MCF 10A (cell line): Measurements from ENCODE around the gene MNX1. TPM values are rescaled to one million over a fixed set of nuclear protein-coding genes. Genes with fewer than 3 reads are reported as not detected.

Source experiments
- BruUV-seq: library from RNA; stranded (reverse); fragments of 400-500 nt; replicated peaks from 2 replicates; lab custom pipeline; 2021; lab: Mats Ljungman, UMichigan
- CTCF ChIA-PET: fragments of 300-600 bp; sonication (Branson Sonifier 250); formaldehyde crosslinking; extraction: SDS; loops from one replicate; lab custom pipeline; 2021; ENCODE audit warnings: antibody characterized with exemption, inconsistent platforms; lab: Yijun Ruan, JAX
- POLR2A ChIA-PET: fragments of 300-600, 350-650 bp; sonication (Branson Sonifier 250); formaldehyde crosslinking; extraction: SDS; loops from one replicate; lab custom pipeline; 2020; ENCODE audit warnings: antibody characterized with exemption, inconsistent platforms; lab: Yijun Ruan, JAX
- DNase-seq: peaks from one replicate; pipeline ENCODE4 v3.0.0-alpha.2; 2018; ENCODE audit not compliant: unreplicated experiment
- H3K27ac Mint-ChIP-seq: one replicate; pipeline ENCODE4 v1.8.0; 2022; ENCODE audit warnings: mild to moderate bottlenecking, low read depth, mixed read lengths; ENCODE audit not compliant: unreplicated experiment
- H3K27me3 Mint-ChIP-seq: one replicate; pipeline ENCODE4 v1.8.0; 2022; ENCODE audit warnings: mixed read lengths; ENCODE audit not compliant: insufficient read depth, unreplicated experiment
- H3K36me3 Mint-ChIP-seq: one replicate; pipeline ENCODE4 v1.8.0; 2022; ENCODE audit warnings: mild to moderate bottlenecking, moderate library complexity, mixed read lengths; ENCODE audit not compliant: insufficient read depth, unreplicated experiment
- H3K4me1 Mint-ChIP-seq: one replicate; pipeline ENCODE4 v1.8.0; 2022; ENCODE audit warnings: mixed read lengths; ENCODE audit not compliant: insufficient read depth, unreplicated experiment
- H3K4me3 Mint-ChIP-seq: one replicate; pipeline ENCODE4 v1.8.0; 2022; ENCODE audit warnings: mild to moderate bottlenecking, moderate library complexity, mixed read lengths; ENCODE audit not compliant: unreplicated experiment
- H3K9me3 Mint-ChIP-seq: one replicate; pipeline ENCODE4 v1.8.0; 2022; ENCODE audit warnings: mixed read lengths; ENCODE audit not compliant: unreplicated experiment
- CTCF ChIP-seq: fragments of 200-600 bp; IDR thresholded peaks from one replicate; pipeline ENCODE4 v1.8.0; 2022; ENCODE audit warnings: antibody characterized with exemption, mild to moderate bottlenecking; ENCODE audit not compliant: unreplicated experiment
- intact Hi-C: fragments of 100-400 bp; cut with micrococcal nuclease; formaldehyde crosslinking; loops from 2 replicates; pipeline ENCODE4 v1.14.1; 2022
- total RNA-seq: library from RNA; stranded (reverse); gene quantifications from 2 replicates; pipeline ENCODE4 v1.2.3, GENCODE V29; 2022

Gene MNX1
- total RNA-seq, 1 experiment from 2014 or later = 0.47 TPM

DNA sequence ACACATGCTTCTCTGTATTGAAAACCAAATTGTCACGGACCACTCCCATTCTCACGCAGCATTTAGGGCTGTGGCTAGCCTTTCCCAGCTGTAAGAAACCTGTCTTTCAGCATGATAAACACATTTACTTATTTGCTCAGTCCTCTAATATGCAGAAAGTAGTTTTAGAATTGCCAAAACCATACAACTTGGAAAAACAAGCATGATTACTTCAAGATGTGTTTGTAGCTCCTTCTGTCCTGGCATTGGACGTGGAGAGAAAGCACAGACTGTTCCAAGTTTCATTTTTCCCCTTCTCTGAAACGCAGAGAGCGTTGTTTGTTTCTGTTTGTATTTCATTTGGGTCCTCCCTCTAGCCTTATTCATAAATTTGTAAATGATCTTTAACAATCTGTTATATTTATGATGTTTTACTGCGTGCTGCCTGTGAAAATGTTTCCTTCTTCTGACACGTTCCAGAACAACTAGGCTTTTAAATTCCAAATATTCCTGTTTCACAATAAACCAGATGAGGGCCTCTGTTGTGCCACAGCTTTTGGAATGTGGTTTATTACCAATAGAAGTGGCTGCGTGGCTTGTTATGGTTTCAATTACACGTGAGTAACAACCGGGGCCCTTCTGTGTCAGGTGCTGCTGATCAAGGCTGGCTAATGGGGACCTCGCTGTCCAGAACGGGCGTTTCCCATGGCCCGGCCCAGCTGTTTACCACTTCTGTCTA lies 26.1 kb downstream of the MNX1 start:
- POLR2A ChIA-PET = interaction anchor here (0.6 kb wide), 1 partner anchor 14 kb away, joined by 4 read pairs; no protein-coding TSS in a partner anchor
- CTCF ChIA-PET = interaction anchor here (1.1 to 1.5 kb wide), 3 partner anchors 9 to 13 kb away, joined by 3 to 5 read pairs (median 4); no protein-coding TSS in a partner anchor

DNA sequence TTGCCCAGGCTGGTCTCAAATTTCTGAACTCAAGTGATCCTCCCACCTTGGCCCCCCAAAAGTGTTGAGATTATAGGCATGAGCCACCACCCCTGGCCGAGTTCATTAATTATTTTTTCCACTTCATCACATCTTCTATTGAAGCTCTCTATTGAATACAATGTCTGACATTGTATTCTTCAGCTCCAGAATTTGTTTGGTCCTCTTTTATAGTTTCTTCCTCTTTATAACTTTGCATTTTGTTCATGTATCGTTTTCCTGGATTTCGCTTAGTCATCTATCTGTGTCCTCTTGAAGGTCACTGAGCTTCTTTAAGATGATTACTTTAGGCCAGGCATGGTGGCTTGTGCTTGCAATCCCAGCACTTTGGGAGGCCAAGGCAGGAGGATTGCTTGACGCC lies 30.8 kb downstream of the MNX1 start:
- ChIA-PET POLR2A (no interaction called here), CTCF (interaction anchor here (3.6 kb wide), 1 partner anchor 10 kb away, joined by 22 read pairs; no protein-coding TSS in a partner anchor)
- Mint-ChIP-seq H3K4me3 (no peak overlapping the region), H3K4me1 (no peaks in the 10 kb centered on the region), H3K27ac (no peak overlapping the region), H3K9me3 (no peaks in the 10 kb centered on the region), H3K36me3 (peaks cover 26% of the 10 kb centered on the region), H3K27me3 (no peaks in the 10 kb centered on the region)
- no peak for DNase-seq
- BruUV-seq = no TSS peak
- TF ChIP-seq CTCF = no peak
- intact Hi-C loops = loop anchor here (10.0 kb wide), 1 partner anchor 245 kb away; no protein-coding TSS in a partner anchor

More for the DNA sequence above, 26.1 kb downstream of the MNX1 start:
- no peak for DNase-seq
- intact Hi-C loops = no loop called here
- TF ChIP-seq CTCF = no peak
- H3K36me3 Mint-ChIP-seq = peaks cover 4% of the 10 kb centered on the region
- H3K27me3 Mint-ChIP-seq = no peaks in the 10 kb centered on the region
- H3K9me3 Mint-ChIP-seq = no peaks in the 10 kb centered on the region
- peaks cover 4% of the 10 kb centered on the region for H3K4me1 Mint-ChIP-seq
- H3K27ac Mint-ChIP-seq = no peak overlapping the region
- H3K4me3 Mint-ChIP-seq = no peak overlapping the region
- BruUV-seq = no TSS peak

- Mint-ChIP-seq H3K36me3 (peaks cover 32% of the 10 kb centered on the region), H3K9me3 (no peaks in the 10 kb centered on the region), H3K27ac (no peak overlapping the region), H3K4me3 (no peak overlapping the region), H3K27me3 (no peaks in the 10 kb centered on the region), H3K4me1 (no peaks in the 10 kb centered on the region)
- no peak for DNase-seq
- intact Hi-C loops = loop anchor here (10.0 kb wide), 1 partner anchor 246 kb away; no protein-coding TSS in a partner anchor
- TF ChIP-seq CTCF = no peak
- BruUV-seq = no TSS peak
- CTCF ChIA-PET = interaction anchor here (3.6 kb wide), 1 partner anchor 10 kb away, joined by 22 read pairs; no protein-coding TSS in a partner anchor
- POLR2A ChIA-PET = interaction anchor here (0.7 kb wide), 1 partner anchor 9 kb away, joined by 4 read pairs; no protein-coding TSS in a partner anchor
Observed at GRCh38 chr7:156979007-156979606, 31.4 kb downstream of the MNX1 start.

DNA sequence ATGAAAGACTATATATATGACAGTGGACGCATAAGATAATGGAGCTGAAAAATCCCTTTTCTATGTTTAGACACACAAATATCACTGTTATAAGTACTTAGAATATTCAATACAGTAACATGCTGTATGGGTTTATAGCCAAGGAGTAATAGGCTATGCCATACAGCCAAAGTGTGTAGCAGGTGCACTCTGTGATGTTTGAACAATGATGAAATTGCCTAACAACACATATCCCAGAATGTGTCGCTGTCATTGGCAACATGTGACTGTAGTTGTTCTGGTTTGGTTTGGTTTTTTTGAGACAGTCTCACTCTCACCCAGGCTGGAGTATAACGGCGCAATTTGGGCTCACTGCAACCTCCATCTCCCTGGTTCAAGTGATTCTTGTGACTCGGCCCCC lies 34.8 kb downstream of the MNX1 start:
- no peak overlapping the region for H3K4me3 Mint-ChIP-seq
- intact Hi-C loops = loop anchor here (10.0 kb wide), 1 partner anchor 249 kb away; no protein-coding TSS in a partner anchor
- H3K27me3 Mint-ChIP-seq = no peaks in the 10 kb centered on the region
- BruUV-seq = no TSS peak
- no peak overlapping the region for H3K27ac Mint-ChIP-seq
- DNase-seq = no peak
- ChIA-PET CTCF (no interaction called here), POLR2A (no interaction called here)
- H3K9me3 Mint-ChIP-seq = no peaks in the 10 kb centered on the region
- H3K4me1 Mint-ChIP-seq = no peaks in the 10 kb centered on the region
- no peak for TF ChIP-seq CTCF
- peaks cover 56% of the 10 kb centered on the region for H3K36me3 Mint-ChIP-seq
